ENCODE results near the gene ACP2.

The ACP2 gene

GRCh38 chr11:47229161-47229560 is 19.5 kb downstream of the ACP2 start:
- Histone ChIP-seq H3K9me3 (ENCODE audit: low read length) (no peaks in the 10 kb centered on the region), H3K79me2 (ENCODE audit: insufficient read depth, low read length) (no peaks in the 10 kb centered on the region), H3F3A (ENCODE audit: insufficient read depth, low read length) (no peaks in the 10 kb centered on the region), H3K9me2 (ENCODE audit: low read depth, low read length) (no peaks in the 10 kb centered on the region), H2AFZ (ENCODE audit: low read length) (no peak overlapping the region), H3K27ac (ENCODE audit: low read depth, low read length, poor library complexity, severe bottlenecking) (no peak overlapping the region), H3K27me3 (ENCODE audit: insufficient read depth, low read length) (no peaks in the 10 kb centered on the region), H3K4me2 (ENCODE audit: low read length) (no peak overlapping the region), H3K9ac (ENCODE audit: low read length) (no peak overlapping the region), H4K20me1 (ENCODE audit: insufficient read depth, low read length) (no peaks in the 10 kb centered on the region), H3K4me3 (ENCODE audit: low read depth, low read length, poor library complexity, severe bottlenecking) (no peak overlapping the region), H3K36me3 (ENCODE audit: insufficient read depth, low read length) (peaks cover 45% of the 10 kb centered on the region), H3K4me1 (ENCODE audit: insufficient read depth, low read length, severe bottlenecking) (no peaks in the 10 kb centered on the region)
- TF ChIP-seq EZH2 (IDR thresholded peaks at IDR 0.05; ENCODE audit: borderline replicate concordance, low read length): no peak
- no peak for TF ChIP-seq CTCF (IDR thresholded peaks at IDR 0.05; ENCODE audit: low read length)

GRCh38 chr11:47225552-47226400 is 22.8 kb downstream of the ACP2 start:
- Histone ChIP-seq H3K4me3 (ENCODE audit: low read depth, low read length, poor library complexity, severe bottlenecking) (no peak overlapping the region), H3K36me3 (ENCODE audit: insufficient read depth, low read length) (peaks cover 53% of the 10 kb centered on the region), H3K9me2 (ENCODE audit: low read depth, low read length) (no peaks in the 10 kb centered on the region), H2AFZ (ENCODE audit: low read length) (no peak overlapping the region), H3K4me1 (ENCODE audit: insufficient read depth, low read length, severe bottlenecking) (no peaks in the 10 kb centered on the region), H3F3A (ENCODE audit: insufficient read depth, low read length) (no peaks in the 10 kb centered on the region), H4K20me1 (ENCODE audit: insufficient read depth, low read length) (no peaks in the 10 kb centered on the region), H3K9me3 (ENCODE audit: low read length) (no peaks in the 10 kb centered on the region), H3K9ac (ENCODE audit: low read length) (no peak overlapping the region), H3K79me2 (ENCODE audit: insufficient read depth, low read length) (no peaks in the 10 kb centered on the region), H3K27ac (ENCODE audit: low read depth, low read length, poor library complexity, severe bottlenecking) (no peak overlapping the region), H3K4me2 (ENCODE audit: low read length) (no peak overlapping the region), H3K27me3 (ENCODE audit: insufficient read depth, low read length) (no peaks in the 10 kb centered on the region)
- TF ChIP-seq EZH2 (IDR thresholded peaks at IDR 0.05; ENCODE audit: borderline replicate concordance, low read length) (no peak), CTCF (IDR thresholded peaks at IDR 0.05; ENCODE audit: low read length) (no peak)

- H3K9me3 ChIP-seq (ENCODE audit: low read length): no peaks in the 10 kb centered on the region
- no peak overlapping the region for H3K4me2 ChIP-seq (ENCODE audit: low read length)
- H3K4me1 ChIP-seq (ENCODE audit: insufficient read depth, low read length, severe bottlenecking): peaks cover 19% of the 10 kb centered on the region
- no peak overlapping the region for H3K4me3 ChIP-seq (ENCODE audit: low read depth, low read length, poor library complexity, severe bottlenecking)
- H3K27ac ChIP-seq (ENCODE audit: low read depth, low read length, poor library complexity, severe bottlenecking): no peak overlapping the region
- no peak overlapping the region for H3K9ac ChIP-seq (ENCODE audit: low read length)
- H3K79me2 ChIP-seq (ENCODE audit: insufficient read depth, low read length): no peaks in the 10 kb centered on the region
- peaks cover 52% of the 10 kb centered on the region for H3K36me3 ChIP-seq (ENCODE audit: insufficient read depth, low read length)
- no peaks in the 10 kb centered on the region for H3K27me3 ChIP-seq (ENCODE audit: insufficient read depth, low read length)
- H2AFZ ChIP-seq (ENCODE audit: low read length): no peak overlapping the region
- no peaks in the 10 kb centered on the region for H3F3A ChIP-seq (ENCODE audit: insufficient read depth, low read length)
- H4K20me1 ChIP-seq (ENCODE audit: insufficient read depth, low read length): no peaks in the 10 kb centered on the region
- no peaks in the 10 kb centered on the region for H3K9me2 ChIP-seq (ENCODE audit: low read depth, low read length)
- no peak for TF ChIP-seq EZH2 (IDR thresholded peaks at IDR 0.05; ENCODE audit: borderline replicate concordance, low read length)
- TF ChIP-seq CTCF (IDR thresholded peaks at IDR 0.05; ENCODE audit: low read length): no peak
Measured at GRCh38 chr11:47222696-47223095, 25.9 kb downstream of the ACP2 start.
